Central memory CD4-positive, alpha-beta T cell (primary cell): ENCODE results near the gene C15orf39.
"Not testable (repeated sequence)": the region's sequence is repeated elsewhere in the genome, so short reads cannot be mapped to it uniquely, and the experiment has no call there.

Experiments used
- DNase-seq: peaks from one replicate; pipeline ENCODE4 v3.0.0; 2022
- total RNA-seq, 3 experiments: gene quantifications; one replicate each; lab custom pipeline; 2026; lab: John Stamatoyannopoulos, UW

C15orf39 gene
- total RNA-seq = 16.8 to 20.6 (median 19.0) reads per million in 3 experiments

- DNase-seq = peak; percentile 78
Observed at GRCh38 chr15:75201616-75202250, at the start of gene C15orf39. Gene C15orf39 (plus strand): TSS chr15:75201882. CDS start chr15:75206049, 4,167 bp downstream.

- no peak for DNase-seq
Observed at GRCh38 chr15:75152382-75153079, 49.2 kb upstream of the C15orf39 start.

GRCh38 chr15:75153087-75153486 is 48.6 kb upstream of the C15orf39 start:
- no peak for DNase-seq

- DNase-seq = no peak
Observed at GRCh38 chr15:75153565-75154276, 48.0 kb upstream of the C15orf39 start.

- no peak for DNase-seq
Observed at GRCh38 chr15:75154461-75155062, 47.1 kb upstream of the C15orf39 start.

GRCh38 chr15:75156326-75157215 is 45.1 kb upstream of the C15orf39 start:
- no peak for DNase-seq

GRCh38 chr15:75158402-75158801 is 43.3 kb upstream of the C15orf39 start:
- no peak for DNase-seq

GRCh38 chr15:75159244-75159643 is 42.4 kb upstream of the C15orf39 start:
- DNase-seq = no peak

- DNase-seq = no peak
Observed at GRCh38 chr15:75161106-75161916, 40.4 kb upstream of the C15orf39 start.

GRCh38 chr15:75161917-75162414 is 39.7 kb upstream of the C15orf39 start:
- no peak for DNase-seq

- no peak for DNase-seq
Observed at GRCh38 chr15:75163150-75163564, 38.5 kb upstream of the C15orf39 start.

GRCh38 chr15:75164625-75165350 is 36.9 kb upstream of the C15orf39 start:
- DNase-seq = no peak

- DNase-seq = not testable (repeated sequence)
Observed at GRCh38 chr15:75166489-75167063, 35.1 kb upstream of the C15orf39 start.

GRCh38 chr15:75167588-75168350 is 33.9 kb upstream of the C15orf39 start:
- DNase-seq = no peak

- DNase-seq = no peak
Observed at GRCh38 chr15:75168374-75168773, 33.3 kb upstream of the C15orf39 start.

GRCh38 chr15:75170203-75170602 is 31.5 kb upstream of the C15orf39 start:
- DNase-seq = no peak

GRCh38 chr15:75170711-75171341 is 30.9 kb upstream of the C15orf39 start:
- DNase-seq = no peak

GRCh38 chr15:75171408-75171807 is 30.3 kb upstream of the C15orf39 start:
- DNase-seq = no peak
